ENCODE measurements around the gene C1GALT1. TPM values are rescaled to one million over a fixed set of nuclear protein-coding genes. Genes with fewer than 3 reads are reported as not detected.

Gene C1GALT1
- total and polyA plus RNA-seq, 12 donors: 3.6 to 217 (median 18.2) TPM

GRCh38 chr7:7156663-7157062 lies 25.7 kb upstream of the C1GALT1 start:
- 54 to 60% (median 59%) methylated on average over 4 of the region's 4 CpGs for WGBS, 4 donors
- no peak overlapping the region for H3K4me3 ChIP-seq
- no peak for DNase-seq
- H3K4me1 ChIP-seq (replicated peaks in 1 of 2): no peaks in the 10 kb centered on the region
- TF ChIP-seq CTCF (IDR thresholded peaks at IDR 0.05) (no peak), POLR2A (IDR thresholded peaks at IDR 0.05) (no peak)
- H3K9me3 ChIP-seq (replicated peaks in 1 of 3): no peaks in the 10 kb centered on the region
- H3K27ac ChIP-seq: no peak overlapping the region
- intact Hi-C loops (cut with DNase I): no loop called here
- H3K36me3 ChIP-seq (replicated peaks in 1 of 2): no peaks in the 10 kb centered on the region
- no peaks in the 10 kb centered on the region for H3K27me3 ChIP-seq

- WGBS, 4 donors: 49 to 62% (median 53%) methylated on average over 2 of the region's 2 CpGs
- no peak for DNase-seq
Measured at GRCh38 chr7:7157177-7157886, 25.0 kb upstream of the C1GALT1 start.

GRCh38 chr7:7157887-7158271 lies 24.5 kb upstream of the C1GALT1 start:
- no peak overlapping the region for H3K4me3 ChIP-seq
- intact Hi-C loops (cut with DNase I): no loop called here
- TF ChIP-seq CTCF (IDR thresholded peaks at IDR 0.05): no peak
- no peak for TF ChIP-seq POLR2A (IDR thresholded peaks at IDR 0.05)
- DNase-seq: no peak
- H3K27ac ChIP-seq: no peak overlapping the region
- H3K9me3 ChIP-seq (replicated peaks in 1 of 3): no peaks in the 10 kb centered on the region
- no peaks in the 10 kb centered on the region for H3K27me3 ChIP-seq
- H3K4me1 ChIP-seq (replicated peaks in 1 of 2): no peaks in the 10 kb centered on the region
- H3K36me3 ChIP-seq (replicated peaks in 1 of 2): no peaks in the 10 kb centered on the region

More at GRCh38 chr7:7157177-7157886, 25.0 kb upstream of the C1GALT1 start:
- Histone ChIP-seq H3K4me3 (no peak overlapping the region), H3K27me3 (no peaks in the 10 kb centered on the region), H3K27ac (no peak overlapping the region), H3K9me3 (replicated peaks in 1 of 3) (no peaks in the 10 kb centered on the region), H3K36me3 (replicated peaks in 1 of 2) (no peaks in the 10 kb centered on the region), H3K4me1 (replicated peaks in 1 of 2) (no peaks in the 10 kb centered on the region)
- intact Hi-C loops (cut with DNase I): no loop called here
- TF ChIP-seq POLR2A (IDR thresholded peaks at IDR 0.05) (no peak), CTCF (IDR thresholded peaks at IDR 0.05) (no peak)

- intact Hi-C loops (cut with DNase I): no loop called here
- Histone ChIP-seq H3K36me3 (replicated peaks in 1 of 2) (no peaks in the 10 kb centered on the region), H3K4me1 (replicated peaks in 1 of 2) (no peaks in the 10 kb centered on the region), H3K4me3 (no peak overlapping the region), H3K27me3 (no peaks in the 10 kb centered on the region), H3K9me3 (replicated peaks in 1 of 3) (no peaks in the 10 kb centered on the region), H3K27ac (no peak overlapping the region)
- 55 to 78% (median 74%) methylated on average over 6 of the region's 6 CpGs for WGBS, 4 donors
- no peak for DNase-seq
- TF ChIP-seq CTCF (IDR thresholded peaks at IDR 0.05): no peak
- no peak for TF ChIP-seq POLR2A (IDR thresholded peaks at IDR 0.05)
Measured at GRCh38 chr7:7159063-7159658, 23.2 kb upstream of the C1GALT1 start.

Data from adrenal gland (tissue), 12 donors.